Activated T-cell treated with anti-CD3 and anti-CD28 coated beads, Interleukin-2, amount 50 U/mL, for 72 hours (primary cell): ENCODE data around the gene MYOZ3. TPM values are rescaled to one million over a fixed set of nuclear protein-coding genes. Genes with fewer than 3 reads are reported as not detected.

Experiments
- ATAC-seq, 2 donors: fragments of 150-1000 bp; cut with Tn5 transposase; replicated peaks in 1 of 2; 2 replicates each; pipeline ENCODE4 v1.10.0; 2021; ENCODE audit warnings: moderate library complexity in 2 of 2, mild to moderate bottlenecking in 1 of 2
- DNase-seq, 2 donors: peaks; one replicate each; pipeline ENCODE4 v3.0.0; 2021 to 2022; ENCODE audit warnings: mixed read lengths in 1 of 2
- H3K27ac Mint-ChIP-seq: one replicate; pipeline ENCODE4 v1.8.0; 2022; ENCODE audit warnings: mild to moderate bottlenecking, moderate library complexity, mixed read lengths
- H3K27me3 Mint-ChIP-seq: one replicate; pipeline ENCODE4 v1.8.0; 2022; ENCODE audit warnings: low read depth, mixed read lengths
- H3K36me3 Mint-ChIP-seq, 2 donors: one replicate each; pipeline ENCODE4 v1.8.0; 2022; ENCODE audit warnings: mixed read lengths in 2 of 2, mild to moderate bottlenecking in 1 of 2; ENCODE audit not compliant: insufficient read depth in 2 of 2
- H3K4me1 Mint-ChIP-seq: one replicate; pipeline ENCODE4 v1.8.0; 2022; ENCODE audit warnings: low read depth, mixed read lengths
- H3K4me3 Mint-ChIP-seq, 2 donors: one replicate each; pipeline ENCODE4 v1.8.0; 2022; ENCODE audit warnings: mild to moderate bottlenecking in 2 of 2, mixed read lengths in 2 of 2, moderate library complexity in 2 of 2
- H3K9me3 Mint-ChIP-seq, 2 donors: one replicate each; pipeline ENCODE4 v1.8.0; 2022; ENCODE audit warnings: mixed read lengths in 2 of 2
- total RNA-seq, 2 donors: library from RNA; stranded (reverse); gene quantifications; one replicate each; pipeline ENCODE4 v1.2.3, GENCODE V29; 2022

MYOZ3 gene
- total RNA-seq, result under 1 TPM in 1 of 2 donors, not detected in 1; 0.16 TPM

GRCh38 chr5:150661086-150661485 is at the start of gene MYOZ3:
Gene MYOZ3, plus strand, starts transcription at chr5:150661251. Its CDS starts 1,691 bp downstream, at chr5:150662942.
- no peaks in the 10 kb centered on the region for H3K4me1 Mint-ChIP-seq
- H3K27ac Mint-ChIP-seq, result no peak within 1 kb of the TSS
- no peaks in the 10 kb centered on the region for H3K9me3 Mint-ChIP-seq
- no peaks in the 10 kb centered on the region for H3K27me3 Mint-ChIP-seq
- no peak for ATAC-seq
- DNase-seq, result no peak
- no peak within 1 kb of the TSS for H3K4me3 Mint-ChIP-seq
- no peaks in the 10 kb centered on the region for H3K36me3 Mint-ChIP-seq

GRCh38 chr5:150612405-150612804 is 48.6 kb upstream of the MYOZ3 start:
- H3K4me1 Mint-ChIP-seq, result no peaks in the 10 kb centered on the region
- H3K4me3 Mint-ChIP-seq, result no peak overlapping the region
- no peak for DNase-seq
- H3K9me3 Mint-ChIP-seq, result no peaks in the 10 kb centered on the region
- no peak overlapping the region for H3K27ac Mint-ChIP-seq
- peaks cover 11% of the 10 kb centered on the region for H3K27me3 Mint-ChIP-seq
- H3K36me3 Mint-ChIP-seq, result no peaks in the 10 kb centered on the region
- ATAC-seq, result no peak

- Mint-ChIP-seq H3K4me3 (no peak overlapping the region), H3K27me3 (peaks cover 11% of the 10 kb centered on the region), H3K27ac (no peak overlapping the region), H3K9me3 (no peaks in the 10 kb centered on the region), H3K36me3 (no peaks in the 10 kb centered on the region), H3K4me1 (no peaks in the 10 kb centered on the region)
- ATAC-seq (no peak), DNase-seq (no peak)
Observed at GRCh38 chr5:150612905-150613670, 48.0 kb upstream of the MYOZ3 start.

- Mint-ChIP-seq H3K4me3 (no peak overlapping the region), H3K9me3 (no peaks in the 10 kb centered on the region), H3K36me3 (no peaks in the 10 kb centered on the region), H3K4me1 (no peaks in the 10 kb centered on the region), H3K27ac (no peak overlapping the region), H3K27me3 (peaks cover 11% of the 10 kb centered on the region)
- ATAC-seq, result no peak
- no peak for DNase-seq
Observed at GRCh38 chr5:150613991-150614660, 46.9 kb upstream of the MYOZ3 start.

GRCh38 chr5:150614661-150615060 is 46.4 kb upstream of the MYOZ3 start:
- H3K9me3 Mint-ChIP-seq, result no peaks in the 10 kb centered on the region
- no peak overlapping the region for H3K27ac Mint-ChIP-seq
- H3K4me3 Mint-ChIP-seq, result no peak overlapping the region
- no peak for ATAC-seq
- H3K36me3 Mint-ChIP-seq, result no peaks in the 10 kb centered on the region
- no peak for DNase-seq
- H3K4me1 Mint-ChIP-seq, result no peaks in the 10 kb centered on the region
- peaks cover 11% of the 10 kb centered on the region for H3K27me3 Mint-ChIP-seq

GRCh38 chr5:150615141-150615699 is 45.8 kb upstream of the MYOZ3 start:
- Mint-ChIP-seq H3K4me3 (no peak overlapping the region), H3K27me3 (peaks cover 11% of the 10 kb centered on the region), H3K36me3 (no peaks in the 10 kb centered on the region), H3K9me3 (no peaks in the 10 kb centered on the region), H3K4me1 (no peaks in the 10 kb centered on the region), H3K27ac (no peak overlapping the region)
- DNase-seq (no peak), ATAC-seq (no peak)

- H3K4me3 Mint-ChIP-seq, result no peak overlapping the region
- peaks cover 11% of the 10 kb centered on the region for H3K27me3 Mint-ChIP-seq
- H3K9me3 Mint-ChIP-seq, result no peaks in the 10 kb centered on the region
- ATAC-seq (no peak), DNase-seq (no peak)
- H3K27ac Mint-ChIP-seq, result no peak overlapping the region
- no peaks in the 10 kb centered on the region for H3K36me3 Mint-ChIP-seq
- no peaks in the 10 kb centered on the region for H3K4me1 Mint-ChIP-seq
Observed at GRCh38 chr5:150616024-150616470, 45.0 kb upstream of the MYOZ3 start.

GRCh38 chr5:150616506-150616905 is 44.5 kb upstream of the MYOZ3 start:
- Mint-ChIP-seq H3K27me3 (peaks cover 11% of the 10 kb centered on the region), H3K27ac (no peak overlapping the region), H3K4me3 (no peak overlapping the region), H3K36me3 (no peaks in the 10 kb centered on the region), H3K9me3 (no peaks in the 10 kb centered on the region), H3K4me1 (no peaks in the 10 kb centered on the region)
- DNase-seq, result no peak
- no peak for ATAC-seq

- no peak overlapping the region for H3K27ac Mint-ChIP-seq
- no peak for ATAC-seq
- DNase-seq, result no peak
- H3K27me3 Mint-ChIP-seq, result peaks cover 9% of the 10 kb centered on the region
- H3K36me3 Mint-ChIP-seq, result no peaks in the 10 kb centered on the region
- no peak overlapping the region for H3K4me3 Mint-ChIP-seq
- H3K9me3 Mint-ChIP-seq, result no peaks in the 10 kb centered on the region
- peaks cover 5% of the 10 kb centered on the region for H3K4me1 Mint-ChIP-seq
Observed at GRCh38 chr5:150618163-150618562, 42.9 kb upstream of the MYOZ3 start.

GRCh38 chr5:150618588-150619281 is 42.3 kb upstream of the MYOZ3 start:
- H3K4me3 Mint-ChIP-seq, result no peak overlapping the region
- peaks cover 10% of the 10 kb centered on the region for H3K4me1 Mint-ChIP-seq
- no peaks in the 10 kb centered on the region for H3K36me3 Mint-ChIP-seq
- no peak overlapping the region for H3K27ac Mint-ChIP-seq
- ATAC-seq, result no peak
- DNase-seq, result no peak
- H3K27me3 Mint-ChIP-seq, result peaks cover 7% of the 10 kb centered on the region
- H3K9me3 Mint-ChIP-seq, result no peaks in the 10 kb centered on the region

GRCh38 chr5:150619359-150620230 is 41.5 kb upstream of the MYOZ3 start:
- peaks cover 0 to 2% of the 10 kb centered on the region in 2 donors for H3K36me3 Mint-ChIP-seq
- H3K4me1 Mint-ChIP-seq, result peaks cover 18% of the 10 kb centered on the region
- no peak for ATAC-seq
- DNase-seq, result no peak
- H3K27me3 Mint-ChIP-seq, result peaks cover 16% of the 10 kb centered on the region
- no peak overlapping the region for H3K27ac Mint-ChIP-seq
- no peaks in the 10 kb centered on the region for H3K9me3 Mint-ChIP-seq
- no peak overlapping the region for H3K4me3 Mint-ChIP-seq

GRCh38 chr5:150621301-150621700 is 39.8 kb upstream of the MYOZ3 start:
- Mint-ChIP-seq H3K4me1 (peaks cover 18% of the 10 kb centered on the region), H3K27ac (no peak overlapping the region), H3K4me3 (no peak overlapping the region), H3K9me3 (no peaks in the 10 kb centered on the region), H3K36me3 (peaks cover 0 to 2% of the 10 kb centered on the region in 2 donors), H3K27me3 (peaks cover 13% of the 10 kb centered on the region)
- ATAC-seq (no peak), DNase-seq (no peak)
